Measurements from ENCODE around the gene MATCAP1.

MATCAP1 gene

DNA sequence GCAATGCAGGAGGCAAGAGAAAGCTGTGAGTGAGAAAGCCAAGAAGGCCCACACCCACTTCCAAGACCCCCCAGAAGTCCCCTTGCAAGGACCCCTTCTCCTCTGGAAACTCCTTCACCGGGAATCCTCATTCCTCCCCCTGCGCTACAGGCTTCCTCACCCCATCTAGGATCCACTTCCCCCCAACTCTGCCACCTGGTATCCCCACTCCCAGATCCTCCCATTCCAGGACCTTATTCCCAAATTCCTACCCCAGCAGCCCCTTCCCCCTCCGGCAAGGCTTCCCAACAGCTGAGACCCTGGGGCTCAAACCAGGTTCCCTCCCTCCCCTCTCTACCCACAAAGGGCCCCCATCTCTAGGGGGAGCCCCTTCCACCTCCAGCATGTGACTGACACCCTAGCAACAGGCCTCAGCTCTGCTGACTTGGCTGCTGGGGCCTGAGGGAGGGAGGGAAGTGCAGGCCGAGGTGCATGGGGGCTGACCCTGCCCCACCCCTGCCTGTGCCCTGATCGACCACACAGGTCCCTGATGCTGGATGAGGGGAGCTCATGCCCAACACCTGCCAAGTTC lies 17.1 kb downstream of the MATCAP1 start:
- H3K27me3 ChIP-seq (ENCODE audit: control insufficient read depth, insufficient read depth, low read length), result peaks cover 97% of the 10 kb centered on the region
- H3K27ac ChIP-seq (ENCODE audit: low read length), result no peak overlapping the region
- no peak overlapping the region for H3K4me3 ChIP-seq (ENCODE audit: low read length)
- H3K36me3 ChIP-seq (ENCODE audit: control insufficient read depth, low read depth, low read length), result no peaks in the 10 kb centered on the region
- H3K4me1 ChIP-seq (ENCODE audit: control insufficient read depth, low read depth, low read length), result peaks cover 12% of the 10 kb centered on the region
- H3K9me3 ChIP-seq (ENCODE audit: control insufficient read depth, low read depth, low read length), result no peaks in the 10 kb centered on the region
- no peak overlapping the region for H3K9ac ChIP-seq (ENCODE audit: low read length)

DNA sequence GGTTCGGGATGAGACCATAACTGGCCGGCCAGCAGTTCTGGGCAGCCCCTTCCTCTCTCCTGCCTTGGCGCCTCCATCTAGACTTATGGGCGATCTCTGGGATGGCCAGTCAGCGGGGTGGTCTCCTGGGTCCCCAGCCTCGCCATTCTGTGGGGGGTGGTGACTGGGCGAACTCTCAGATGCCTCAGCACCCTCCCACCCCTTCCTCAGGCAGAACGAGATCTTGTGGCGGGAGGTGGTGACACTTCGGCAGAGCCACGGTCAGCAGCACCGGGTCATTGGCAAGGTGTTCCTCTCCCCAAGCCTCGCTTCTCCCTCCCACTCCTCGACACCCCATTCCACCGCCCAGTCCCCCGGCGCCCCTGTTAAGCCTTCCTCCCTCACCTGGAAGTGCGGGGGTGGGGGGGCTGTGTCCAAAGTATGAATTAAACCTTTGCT lies 17.6 kb downstream of the MATCAP1 start:
- Histone ChIP-seq H3K27me3 (ENCODE audit: control insufficient read depth, insufficient read depth, low read length) (peaks cover 97% of the 10 kb centered on the region), H3K4me1 (ENCODE audit: control insufficient read depth, low read depth, low read length) (peaks cover 11% of the 10 kb centered on the region), H3K9me3 (ENCODE audit: control insufficient read depth, low read depth, low read length) (no peaks in the 10 kb centered on the region), H3K27ac (ENCODE audit: low read length) (no peak overlapping the region), H3K36me3 (ENCODE audit: control insufficient read depth, low read depth, low read length) (no peaks in the 10 kb centered on the region), H3K4me3 (ENCODE audit: low read length) (no peak overlapping the region), H3K9ac (ENCODE audit: low read length) (no peak overlapping the region)

DNA sequence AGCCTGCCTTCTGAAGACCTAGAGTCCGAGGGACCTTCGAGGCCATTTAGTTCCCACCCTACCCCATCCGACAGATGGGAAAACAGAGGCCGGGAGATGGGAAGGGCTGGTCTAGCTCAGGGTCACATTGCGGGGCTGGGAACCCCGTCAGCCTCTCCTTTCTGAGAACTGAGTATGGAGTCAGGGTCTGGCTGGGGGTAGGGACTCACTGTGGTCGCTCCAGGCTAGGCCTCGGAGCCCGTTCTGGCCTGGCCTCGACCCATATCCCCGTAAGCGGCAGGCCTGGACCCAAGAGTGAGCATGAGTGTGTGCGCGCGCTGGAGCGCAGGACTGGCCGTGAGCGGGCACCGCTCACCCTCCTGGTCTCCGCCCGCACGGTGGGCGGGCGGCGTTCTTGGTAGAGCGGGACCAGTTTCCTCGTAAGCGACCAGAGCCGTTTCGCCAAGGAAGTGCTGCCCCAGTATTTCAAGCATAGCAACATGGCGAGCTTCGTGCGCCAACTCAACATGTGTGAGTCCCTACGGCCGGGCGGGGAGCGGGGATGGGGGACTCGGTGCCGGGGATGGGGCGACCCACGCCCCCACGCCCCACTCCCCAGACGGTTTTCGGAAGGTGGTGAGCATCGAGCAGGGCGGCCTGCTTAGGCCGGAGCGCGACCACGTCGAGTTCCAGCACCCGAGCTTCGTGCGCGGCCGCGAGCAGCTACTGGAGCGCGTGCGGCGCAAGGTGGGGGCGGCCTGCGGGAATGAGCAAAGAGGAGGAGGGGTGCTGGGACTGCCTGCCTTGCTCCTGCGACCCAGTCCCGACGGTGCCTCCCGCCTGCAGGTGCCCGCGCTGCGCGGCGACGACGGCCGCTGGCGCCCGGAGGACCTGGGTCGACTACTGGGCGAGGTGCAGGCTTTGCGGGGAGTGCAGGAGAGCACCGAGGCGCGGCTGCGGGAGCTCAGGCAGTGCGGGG lies 18.4 kb downstream of the MATCAP1 start:
- Histone ChIP-seq H3K9ac (ENCODE audit: low read length) (no peak overlapping the region), H3K9me3 (ENCODE audit: control insufficient read depth, low read depth, low read length) (no peaks in the 10 kb centered on the region), H3K27ac (ENCODE audit: low read length) (no peak overlapping the region), H3K36me3 (ENCODE audit: control insufficient read depth, low read depth, low read length) (no peaks in the 10 kb centered on the region), H3K4me1 (ENCODE audit: control insufficient read depth, low read depth, low read length) (peaks cover 11% of the 10 kb centered on the region), H3K4me3 (ENCODE audit: low read length) (peak overlapping the region; percentile 37), H3K27me3 (ENCODE audit: control insufficient read depth, insufficient read depth, low read length) (peaks cover 99% of the 10 kb centered on the region)

DNA sequence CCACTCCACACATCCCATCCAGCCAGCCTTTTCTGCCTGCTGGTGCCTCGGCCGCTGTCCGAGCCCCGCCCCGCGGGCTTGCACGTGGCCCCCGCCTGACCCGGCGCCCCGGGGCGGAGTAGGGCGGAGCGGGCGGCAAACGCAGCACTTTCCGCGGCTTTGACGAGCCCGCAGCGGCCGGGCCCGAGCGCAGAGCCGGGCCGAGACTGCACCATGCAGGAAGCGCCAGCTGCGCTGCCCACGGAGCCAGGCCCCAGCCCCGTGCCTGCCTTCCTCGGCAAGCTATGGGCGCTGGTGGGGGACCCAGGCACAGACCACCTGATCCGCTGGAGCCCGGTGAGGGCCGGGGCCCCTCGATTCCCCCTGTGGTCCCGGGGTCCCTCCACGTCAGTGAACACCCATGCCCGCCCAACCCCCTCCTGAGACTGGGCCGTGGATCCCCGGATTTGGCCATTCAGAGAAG lies 19.1 kb downstream of the MATCAP1 start, which contains the start of gene HSF4:
TSS of gene HSF4 (plus strand) at position 147 of the 463 bp plus-strand sequence. CDS start at position 214, 67 bp downstream.
- Histone ChIP-seq H3K4me1 (ENCODE audit: control insufficient read depth, low read depth, low read length) (peaks cover 11% of the 10 kb centered on the region), H3K36me3 (ENCODE audit: control insufficient read depth, low read depth, low read length) (no peaks in the 10 kb centered on the region), H3K27me3 (ENCODE audit: control insufficient read depth, insufficient read depth, low read length) (peaks cover 100% of the 10 kb centered on the region), H3K9me3 (ENCODE audit: control insufficient read depth, low read depth, low read length) (no peaks in the 10 kb centered on the region), H3K9ac (ENCODE audit: low read length) (no peak within 1 kb of the TSS), H3K27ac (ENCODE audit: low read length) (no peak within 1 kb of the TSS), H3K4me3 (ENCODE audit: low read length) (peak within 1 kb of the TSS; percentile 37)

DNA sequence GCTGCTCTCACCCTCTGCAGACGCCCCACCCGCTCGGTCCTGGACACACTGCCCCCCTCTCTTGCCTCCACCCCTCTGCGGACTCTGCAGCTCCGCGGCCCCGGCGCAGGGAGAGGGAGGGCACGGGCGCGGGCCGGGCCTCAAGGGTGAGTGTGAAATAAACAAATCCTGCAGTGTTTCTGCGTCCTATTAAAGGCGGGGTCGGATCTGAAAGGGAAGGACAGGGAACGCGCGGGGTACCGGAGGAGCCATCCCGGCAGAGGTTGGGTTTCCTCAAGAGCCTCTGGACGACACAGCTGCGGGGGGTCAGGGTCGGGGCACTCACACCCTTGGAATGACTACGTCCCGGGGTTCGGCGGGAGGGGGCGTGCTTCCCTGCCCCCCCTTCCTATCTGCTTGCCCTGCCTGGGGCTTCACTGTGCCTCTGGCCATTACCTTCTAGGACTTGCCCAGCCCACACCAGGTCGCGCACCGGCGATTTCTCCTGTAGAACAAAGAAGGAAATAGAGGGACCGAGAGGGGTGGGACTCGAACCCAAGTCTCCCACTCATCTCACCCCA lies 19.7 kb downstream of the MATCAP1 start:
- H3K36me3 ChIP-seq (ENCODE audit: control insufficient read depth, low read depth, low read length), result no peaks in the 10 kb centered on the region
- peaks cover 6% of the 10 kb centered on the region for H3K4me1 ChIP-seq (ENCODE audit: control insufficient read depth, low read depth, low read length)
- H3K27ac ChIP-seq (ENCODE audit: low read length), result no peak overlapping the region
- H3K9ac ChIP-seq (ENCODE audit: low read length), result no peak overlapping the region
- peaks cover 100% of the 10 kb centered on the region for H3K27me3 ChIP-seq (ENCODE audit: control insufficient read depth, insufficient read depth, low read length)
- no peaks in the 10 kb centered on the region for H3K9me3 ChIP-seq (ENCODE audit: control insufficient read depth, low read depth, low read length)
- H3K4me3 ChIP-seq (ENCODE audit: low read length), result peak overlapping the region; percentile 30

DNA sequence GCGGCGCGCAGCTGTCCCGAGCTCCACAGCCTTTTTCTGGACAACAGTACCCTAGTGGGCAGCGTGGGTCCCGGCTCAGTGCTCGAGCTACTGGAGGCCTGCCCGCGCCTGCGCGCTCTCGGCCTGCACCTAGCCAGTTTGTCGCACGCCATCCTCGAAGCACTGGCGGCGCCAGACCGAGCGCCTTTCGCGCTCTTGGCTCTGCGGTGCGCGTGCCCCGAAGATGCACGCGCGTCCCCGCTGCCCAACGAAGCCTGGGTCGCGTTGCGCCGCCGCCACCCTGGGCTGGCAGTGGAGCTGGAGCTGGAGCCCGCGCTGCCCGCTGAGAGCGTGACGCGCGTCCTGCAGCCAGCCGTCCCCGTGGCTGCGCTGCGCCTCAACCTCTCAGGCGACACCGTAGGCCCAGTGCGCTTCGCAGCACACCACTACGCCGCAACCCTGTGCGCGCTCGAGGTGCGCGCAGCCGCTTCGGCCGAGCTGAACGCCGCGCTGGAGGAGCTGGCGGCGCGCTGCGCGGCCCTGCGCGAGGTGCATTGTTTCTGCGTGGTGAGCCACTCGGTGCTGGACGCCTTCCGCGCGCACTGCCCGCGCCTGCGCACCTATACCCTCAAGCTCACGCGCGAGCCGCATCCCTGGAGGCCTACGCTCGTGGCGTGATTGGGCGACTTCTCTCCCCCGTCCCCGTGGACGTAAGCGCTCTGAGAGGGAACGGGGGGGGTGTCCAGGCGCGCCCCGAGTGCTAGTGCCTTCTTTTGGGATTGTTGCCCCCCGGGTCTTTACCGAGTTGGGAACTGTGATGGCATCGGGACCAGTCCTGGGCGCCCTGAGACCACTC lies 20.4 kb downstream of the MATCAP1 start:
- Histone ChIP-seq H3K36me3 (ENCODE audit: control insufficient read depth, low read depth, low read length) (no peaks in the 10 kb centered on the region), H3K9me3 (ENCODE audit: control insufficient read depth, low read depth, low read length) (no peaks in the 10 kb centered on the region), H3K27ac (ENCODE audit: low read length) (no peak overlapping the region), H3K9ac (ENCODE audit: low read length) (no peak overlapping the region), H3K27me3 (ENCODE audit: control insufficient read depth, insufficient read depth, low read length) (peaks cover 100% of the 10 kb centered on the region), H3K4me1 (ENCODE audit: control insufficient read depth, low read depth, low read length) (peaks cover 3% of the 10 kb centered on the region), H3K4me3 (ENCODE audit: low read length) (peak overlapping the region; percentile 30)

GRCh38 chr16:67162506-67163163 lies 21.1 kb downstream of the MATCAP1 start:
- Histone ChIP-seq H3K4me3 (ENCODE audit: low read length) (peak overlapping the region; percentile 30), H3K36me3 (ENCODE audit: control insufficient read depth, low read depth, low read length) (no peaks in the 10 kb centered on the region), H3K4me1 (ENCODE audit: control insufficient read depth, low read depth, low read length) (peaks cover 3% of the 10 kb centered on the region), H3K27ac (ENCODE audit: low read length) (no peak overlapping the region), H3K9me3 (ENCODE audit: control insufficient read depth, low read depth, low read length) (no peaks in the 10 kb centered on the region), H3K9ac (ENCODE audit: low read length) (no peak overlapping the region), H3K27me3 (ENCODE audit: control insufficient read depth, insufficient read depth, low read length) (peaks cover 100% of the 10 kb centered on the region)

GRCh38 chr16:67161595-67162058 lies 22.1 kb downstream of the MATCAP1 start:
- H3K4me1 ChIP-seq (ENCODE audit: control insufficient read depth, low read depth, low read length), result peaks cover 3% of the 10 kb centered on the region
- H3K9ac ChIP-seq (ENCODE audit: low read length), result no peak overlapping the region
- H3K9me3 ChIP-seq (ENCODE audit: control insufficient read depth, low read depth, low read length), result no peaks in the 10 kb centered on the region
- no peaks in the 10 kb centered on the region for H3K36me3 ChIP-seq (ENCODE audit: control insufficient read depth, low read depth, low read length)
- no peak overlapping the region for H3K27ac ChIP-seq (ENCODE audit: low read length)
- H3K4me3 ChIP-seq (ENCODE audit: low read length), result no peak overlapping the region
- peaks cover 100% of the 10 kb centered on the region for H3K27me3 ChIP-seq (ENCODE audit: control insufficient read depth, insufficient read depth, low read length)

DNA sequence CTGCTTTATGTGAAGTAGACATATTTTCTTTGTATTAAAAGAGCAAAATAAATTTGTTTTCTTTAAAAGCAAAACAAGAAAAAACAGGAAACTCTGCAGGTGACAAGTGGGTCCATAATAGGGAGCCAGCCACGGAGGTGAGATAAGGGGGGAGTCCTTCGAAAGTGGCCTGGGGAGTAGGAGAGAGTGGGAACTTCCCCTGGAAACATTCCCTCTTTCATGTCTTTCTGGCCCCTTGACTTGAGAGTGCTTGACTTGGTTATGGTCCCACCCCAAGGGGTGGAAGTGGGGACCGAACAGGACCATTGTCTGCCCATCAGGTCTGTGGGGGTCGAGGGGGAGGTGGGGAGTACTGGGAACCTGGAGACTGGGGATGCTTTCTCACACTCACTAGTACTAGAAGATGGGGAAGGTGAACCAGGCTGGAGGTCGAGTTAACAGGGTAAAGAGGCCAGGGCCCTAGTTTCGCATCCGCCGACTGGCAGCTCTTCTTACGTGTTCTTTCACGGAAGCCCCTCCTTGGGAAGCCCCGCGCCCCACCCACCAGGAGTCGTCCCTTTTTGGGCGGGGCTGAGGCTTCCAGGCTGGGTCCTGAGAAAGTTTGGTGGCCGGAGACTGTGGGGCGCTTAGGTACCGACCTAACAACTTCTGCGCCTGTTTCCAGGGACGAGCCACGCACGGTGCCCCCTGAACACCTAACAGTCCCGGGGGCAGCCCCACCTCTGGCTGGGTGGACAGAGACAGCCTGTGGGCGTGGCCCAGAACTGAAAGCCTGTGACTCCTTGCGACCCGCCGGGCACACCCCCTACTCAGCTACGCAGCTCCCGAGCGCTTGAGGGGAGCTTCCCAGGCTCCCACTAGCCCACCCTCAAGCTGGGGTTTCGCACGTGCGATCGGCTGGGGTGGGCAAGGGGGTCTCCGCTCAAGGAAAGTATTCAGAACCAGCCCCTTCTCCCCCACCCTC lies 24.8 kb downstream of the MATCAP1 start:
- peak overlapping the region; percentile 54 for H3K4me3 ChIP-seq (ENCODE audit: low read length)
- no peak overlapping the region for H3K27ac ChIP-seq (ENCODE audit: low read length)
- no peaks in the 10 kb centered on the region for H3K9me3 ChIP-seq (ENCODE audit: control insufficient read depth, low read depth, low read length)
- H3K27me3 ChIP-seq (ENCODE audit: control insufficient read depth, insufficient read depth, low read length), result peaks cover 100% of the 10 kb centered on the region
- no peaks in the 10 kb centered on the region for H3K36me3 ChIP-seq (ENCODE audit: control insufficient read depth, low read depth, low read length)
- H3K9ac ChIP-seq (ENCODE audit: low read length), result no peak overlapping the region
- peaks cover 3% of the 10 kb centered on the region for H3K4me1 ChIP-seq (ENCODE audit: control insufficient read depth, low read depth, low read length)
